Neural cell (in vitro differentiated cells): ENCODE data around the gene UGT1A8.

Source experiments
- EP300 ChIP-seq: fragments of 450-650 bp; conservative IDR thresholded peaks from 2 replicates; pipeline ENCODE4 v1.6.1; 2014; ENCODE audit warnings: antibody characterized with exemption, mild to moderate bottlenecking, moderate library complexity; ENCODE audit not compliant: poor library complexity, severe bottlenecking
- EZH2 ChIP-seq: fragments of 200-600, 300-800 bp; shearing (Covaris generic), sonication (generic); IDR thresholded peaks from 2 replicates; pipeline ENCODE4 v1.6.1; 2014; ENCODE audit warnings: antibody characterized with exemption, low read length, borderline replicate concordance, mild to moderate bottlenecking; ENCODE audit not compliant: insufficient read depth, poor library complexity, severe bottlenecking
- MXI1 ChIP-seq: fragments of 450-650 bp; conservative IDR thresholded peaks from 2 replicates; pipeline ENCODE4 v1.6.1; 2014; ENCODE audit warnings: antibody characterized with exemption, mild to moderate bottlenecking; ENCODE audit not compliant: poor library complexity, severe bottlenecking
- SMC3 ChIP-seq: fragments of 450-650 bp; conservative IDR thresholded peaks from 2 replicates; pipeline ENCODE4 v1.6.1; 2014; ENCODE audit warnings: antibody characterized with exemption, mild to moderate bottlenecking, moderate library complexity; ENCODE audit not compliant: poor library complexity
- TF ChIP-seq, protein P1 (sequence below): fragments of 450-650 bp; IDR thresholded peaks from 2 replicates; pipeline ENCODE4 v1.5.1; 2014; ENCODE audit warnings: antibody characterized with exemption, mild to moderate bottlenecking, moderate library complexity; ENCODE audit not compliant: poor library complexity, severe bottlenecking
- TF ChIP-seq, protein P2 (sequence below): IDR thresholded peaks from 2 replicates; pipeline ENCODE4 v1.6.1; 2012; ENCODE audit warnings: borderline replicate concordance

DNA sequence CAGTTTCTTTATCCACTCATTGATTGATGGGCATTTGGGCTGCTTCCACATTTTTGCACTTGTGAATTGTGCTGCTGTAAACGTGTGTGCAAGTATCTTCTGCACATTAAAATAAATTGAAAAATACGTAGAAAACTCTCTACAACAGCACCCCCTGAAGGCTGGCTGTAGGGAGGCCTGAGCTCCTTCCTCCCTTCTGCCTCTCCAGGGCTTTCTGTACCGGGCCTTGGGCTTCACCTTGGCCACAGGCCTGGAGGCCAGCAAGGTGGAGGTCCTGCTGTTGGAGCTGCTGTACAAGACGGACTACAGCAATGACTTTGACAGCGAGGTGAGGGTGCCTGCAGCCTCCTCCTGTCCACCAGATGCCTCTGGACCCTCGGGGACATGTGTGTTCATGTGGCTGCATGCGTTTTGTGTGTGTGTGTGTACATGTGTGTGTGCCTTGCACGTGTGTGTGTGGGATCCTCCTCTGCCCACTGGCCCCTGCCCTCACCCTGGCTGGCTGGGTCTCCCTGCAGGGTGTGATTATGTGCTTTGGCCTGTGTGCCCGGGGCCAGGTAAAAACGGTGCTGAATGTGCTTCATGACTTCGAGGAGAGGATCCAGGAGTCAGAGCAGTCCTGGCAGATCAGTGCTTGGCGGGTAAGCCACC lies 189.9 kb downstream of the UGT1A8 start:
- TF ChIP-seq, protein P1, sequence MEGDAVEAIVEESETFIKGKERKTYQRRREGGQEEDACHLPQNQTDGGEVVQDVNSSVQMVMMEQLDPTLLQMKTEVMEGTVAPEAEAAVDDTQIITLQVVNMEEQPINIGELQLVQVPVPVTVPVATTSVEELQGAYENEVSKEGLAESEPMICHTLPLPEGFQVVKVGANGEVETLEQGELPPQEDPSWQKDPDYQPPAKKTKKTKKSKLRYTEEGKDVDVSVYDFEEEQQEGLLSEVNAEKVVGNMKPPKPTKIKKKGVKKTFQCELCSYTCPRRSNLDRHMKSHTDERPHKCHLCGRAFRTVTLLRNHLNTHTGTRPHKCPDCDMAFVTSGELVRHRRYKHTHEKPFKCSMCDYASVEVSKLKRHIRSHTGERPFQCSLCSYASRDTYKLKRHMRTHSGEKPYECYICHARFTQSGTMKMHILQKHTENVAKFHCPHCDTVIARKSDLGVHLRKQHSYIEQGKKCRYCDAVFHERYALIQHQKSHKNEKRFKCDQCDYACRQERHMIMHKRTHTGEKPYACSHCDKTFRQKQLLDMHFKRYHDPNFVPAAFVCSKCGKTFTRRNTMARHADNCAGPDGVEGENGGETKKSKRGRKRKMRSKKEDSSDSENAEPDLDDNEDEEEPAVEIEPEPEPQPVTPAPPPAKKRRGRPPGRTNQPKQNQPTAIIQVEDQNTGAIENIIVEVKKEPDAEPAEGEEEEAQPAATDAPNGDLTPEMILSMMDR: no peak
- TF ChIP-seq EZH2: no peak
- TF ChIP-seq EP300: no peak
- no peak for TF ChIP-seq MXI1
- TF ChIP-seq SMC3: no peak
- TF ChIP-seq, protein P2, sequence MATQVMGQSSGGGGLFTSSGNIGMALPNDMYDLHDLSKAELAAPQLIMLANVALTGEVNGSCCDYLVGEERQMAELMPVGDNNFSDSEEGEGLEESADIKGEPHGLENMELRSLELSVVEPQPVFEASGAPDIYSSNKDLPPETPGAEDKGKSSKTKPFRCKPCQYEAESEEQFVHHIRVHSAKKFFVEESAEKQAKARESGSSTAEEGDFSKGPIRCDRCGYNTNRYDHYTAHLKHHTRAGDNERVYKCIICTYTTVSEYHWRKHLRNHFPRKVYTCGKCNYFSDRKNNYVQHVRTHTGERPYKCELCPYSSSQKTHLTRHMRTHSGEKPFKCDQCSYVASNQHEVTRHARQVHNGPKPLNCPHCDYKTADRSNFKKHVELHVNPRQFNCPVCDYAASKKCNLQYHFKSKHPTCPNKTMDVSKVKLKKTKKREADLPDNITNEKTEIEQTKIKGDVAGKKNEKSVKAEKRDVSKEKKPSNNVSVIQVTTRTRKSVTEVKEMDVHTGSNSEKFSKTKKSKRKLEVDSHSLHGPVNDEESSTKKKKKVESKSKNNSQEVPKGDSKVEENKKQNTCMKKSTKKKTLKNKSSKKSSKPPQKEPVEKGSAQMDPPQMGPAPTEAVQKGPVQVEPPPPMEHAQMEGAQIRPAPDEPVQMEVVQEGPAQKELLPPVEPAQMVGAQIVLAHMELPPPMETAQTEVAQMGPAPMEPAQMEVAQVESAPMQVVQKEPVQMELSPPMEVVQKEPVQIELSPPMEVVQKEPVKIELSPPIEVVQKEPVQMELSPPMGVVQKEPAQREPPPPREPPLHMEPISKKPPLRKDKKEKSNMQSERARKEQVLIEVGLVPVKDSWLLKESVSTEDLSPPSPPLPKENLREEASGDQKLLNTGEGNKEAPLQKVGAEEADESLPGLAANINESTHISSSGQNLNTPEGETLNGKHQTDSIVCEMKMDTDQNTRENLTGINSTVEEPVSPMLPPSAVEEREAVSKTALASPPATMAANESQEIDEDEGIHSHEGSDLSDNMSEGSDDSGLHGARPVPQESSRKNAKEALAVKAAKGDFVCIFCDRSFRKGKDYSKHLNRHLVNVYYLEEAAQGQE: no peak
